GM12878 (cell line): ENCODE data around the gene RPUSD2. TPM values are rescaled to one million over a fixed set of nuclear protein-coding genes. Genes with fewer than 3 reads are reported as not detected.

Source experiments
- ATAC-seq: fragments of 200-7000 bp; cut with Tn5 transposase; 3 replicates; pipeline ENCODE4 v1.9.1; 2020; ENCODE audit warnings: mild to moderate bottlenecking, moderate library complexity
- BruUV-seq: library from RNA; stranded (reverse); fragments of 400-500 nt; replicated peaks from 2 replicates; lab custom pipeline; 2021; lab: Mats Ljungman, UMichigan
- CTCF ChIA-PET: fragments of 300-600 bp; sonication (Branson Sonifier 250); formaldehyde crosslinking; extraction: SDS; loops from one replicate; lab custom pipeline; 2021; ENCODE audit warnings: inconsistent platforms; lab: Yijun Ruan, JAX
- POLR2A ChIA-PET: fragments of 350-600 bp; formaldehyde crosslinking; extraction: SDS; loops from one replicate; lab custom pipeline; 2021; ENCODE audit warnings: inconsistent platforms; lab: Charles Lee
- RAD21 ChIA-PET: fragments of 300-600 bp; sonication (Branson Sonifier 250); formaldehyde crosslinking; loops from one replicate; lab custom pipeline; 2023; ENCODE audit warnings: antibody characterized with exemption; ENCODE audit not compliant: unreplicated experiment; lab: Charles Lee
- SMC1A ChIA-PET: fragments of 300-600 bp; sonication (Branson Sonifier 250); formaldehyde crosslinking; loops from one replicate; lab custom pipeline; 2023; ENCODE audit not compliant: unreplicated experiment, uncharacterized antibody; lab: Charles Lee
- DNase-seq: peaks from one replicate; pipeline ENCODE4 v3.0.0-alpha.2; 2011; ENCODE audit warnings: low read depth, low spot score
- FAIRE-seq: peaks from 3 replicates; lab custom pipeline; 2011; peaks lifted over from hg19 to GRCh38; lab: Jason Lieb, UNC
- H2AFZ ChIP-seq: 2 replicates; pipeline ENCODE4 v1.6.0; 2011; ENCODE audit warnings: low read depth, low read length, control low read depth; ENCODE audit not compliant: control insufficient read depth
- H3K27ac ChIP-seq: 2 replicates; pipeline ENCODE4 v1.5.1; 2011; ENCODE audit warnings: control low read depth; ENCODE audit not compliant: control insufficient read depth, insufficient read depth
- H3K27me3 ChIP-seq, 2 experiments: replicated peaks in 1 of 2; 2 replicates each; pipeline versions ENCODE4 v1.6.0 to v1.6.1; 2011; ENCODE audit warnings: low read length in 1 of 2; ENCODE audit not compliant: control insufficient read depth in 2 of 2, insufficient read depth in 2 of 2
- H3K36me3 ChIP-seq, 2 experiments: 2 replicates each; pipeline ENCODE4 v1.5.1; 2011; ENCODE audit warnings: low read length in 1 of 2; ENCODE audit not compliant: control insufficient read depth in 2 of 2, insufficient read depth in 2 of 2
- H3K4me1 ChIP-seq: 2 replicates; pipeline ENCODE4 v1.6.1; 2011; ENCODE audit warnings: mild to moderate bottlenecking, low read length, moderate library complexity, mixed read lengths; ENCODE audit not compliant: control insufficient read depth, insufficient read depth
- H3K4me2 ChIP-seq: 2 replicates; pipeline ENCODE4 v1.6.0; 2011; ENCODE audit warnings: control low read depth; ENCODE audit not compliant: control insufficient read depth, insufficient read depth
- H3K4me3 ChIP-seq: fragments of 200-600 bp; sonication (generic); 2 replicates; pipeline ENCODE4 v1.5.1; 2016
- H3K79me2 ChIP-seq: 2 replicates; pipeline ENCODE4 v1.6.0; 2011; ENCODE audit warnings: low read length; ENCODE audit not compliant: control insufficient read depth, insufficient read depth
- H3K9ac ChIP-seq: 2 replicates; pipeline ENCODE4 v1.8.0; 2011; ENCODE audit warnings: low read length, control low read depth, mixed read lengths; ENCODE audit not compliant: control insufficient read depth, insufficient read depth
- H3K9me3 ChIP-seq: replicated peaks from 3 replicates; pipeline ENCODE4 v1.5.1; 2011; ENCODE audit warnings: mild to moderate bottlenecking, low read length; ENCODE audit not compliant: control insufficient read depth, insufficient read depth
- H4K20me1 ChIP-seq: 2 replicates; pipeline ENCODE4 v1.6.0; 2011; ENCODE audit not compliant: control insufficient read depth, insufficient read depth
- CHD1 ChIP-seq: IDR thresholded peaks from 2 replicates; pipeline ENCODE4 v1.6.1; 2012; ENCODE audit warnings: low read depth, low read length, improper control_type of control experiment
- CUX1 ChIP-seq: IDR thresholded peaks from 2 replicates; pipeline ENCODE4 v1.6.1; 2012; ENCODE audit warnings: improper control_type of control experiment, low read depth, low read length; ENCODE audit not compliant: insufficient replicate concordance
- IKZF2 ChIP-seq, 2 experiments: fragments of 450-650 bp; IDR thresholded peaks; 2 replicates each; pipeline ENCODE4 v1.6.1; 2017; ENCODE audit warnings: mild to moderate bottlenecking in 2 of 2, moderate library complexity in 2 of 2
- MEF2B ChIP-seq: fragments of 450-650 bp; IDR thresholded peaks from 2 replicates; pipeline ENCODE4 v1.6.1; 2018; ENCODE audit warnings: mild to moderate bottlenecking, moderate library complexity; ENCODE audit not compliant: partially characterized antibody, poor library complexity, severe bottlenecking
- STAT3 ChIP-seq: IDR thresholded peaks from 2 replicates; pipeline ENCODE4 v1.6.1; 2011; ENCODE audit warnings: low read depth, low read length, improper control_type of control experiment
- ZBTB4 ChIP-seq: fragments of 450-650 bp; formaldehyde crosslinking; IDR thresholded peaks from 2 replicates; pipeline ENCODE4 v1.4.0; 2022; ENCODE audit warnings: mild to moderate bottlenecking, moderate library complexity
- ZNF207 ChIP-seq: fragments of 450-650 bp; IDR thresholded peaks from 2 replicates; pipeline ENCODE4 v1.6.1; 2014; ENCODE audit warnings: antibody characterized with exemption, mild to moderate bottlenecking, borderline replicate concordance
- WGBS: methylation state at CpG from one replicate; pipeline ENCODE4 v1.1.6; 2016; ENCODE audit warnings: low lambda C conversion rate; ENCODE audit not compliant: insufficient replicate concordance, insufficient coverage; ENCODE audit errors: missing lambda C conversion rate; 5-methylcytosine and 5-hydroxymethylcytosine counted together
- in situ Hi-C: fragments of 300-500 bp; cut with MboI; formaldehyde crosslinking; loops from 9 replicates; pipeline ENCODE4 v1.14.3; 2018; ENCODE audit warnings: mixed read lengths
- intact Hi-C: fragments of 100-400 bp; cut with micrococcal nuclease; formaldehyde crosslinking; loops from one replicate; pipeline ENCODE4 v1.14.2; 2022; ENCODE audit not compliant: unreplicated experiment
- polyA plus RNA-seq, 11 experiments: library from polyadenylated mRNA; depleted of rRNA in 4 of 11; unstranded in 6 of 11; stranded (reverse) in 5 of 11; fragments of >200 nt; fragmentation: Nextera tagmentation in 4 of 11; fragmentation: Illumina TruSeq in 1 of 11; extraction: Ambion mirVana in 4 of 11; extraction: Trizol in 1 of 11; gene quantifications; 1 replicate in 1 of 11; 2 replicates in 10 of 11; pipeline versions ENCODE4 v1.2.1 to v1.2.3, GENCODE V29; 2011 to 2016; ENCODE audit warnings: inconsistent platforms in 2 of 11, missing spikeins in 2 of 11, low read depth in 1 of 11
- total RNA-seq, 4 experiments: library from RNA; depleted of rRNA in 3 of 4; stranded (reverse); fragments of >200 nt in 3 of 4; fragmentation: Illumina TruSeq in 1 of 4; extraction: Trizol in 1 of 4; gene quantifications; 2 replicates each; pipeline versions ENCODE4 v1.2.1 to v1.2.3, GENCODE V29; 2013 to 2021
- TF ChIP-seq, protein P1 (sequence below): IDR thresholded peaks from 2 replicates; pipeline ENCODE4 v1.6.1; 2011; ENCODE audit warnings: borderline replicate concordance, low read depth, mild to moderate bottlenecking, moderate library complexity, low read length; ENCODE audit not compliant: insufficient read depth, poor library complexity, severe bottlenecking

Gene RPUSD2
- total and polyA plus RNA-seq, 10 of the 15 experiments (the other 5 are each of a cell fraction or from before 2014, with no cell fraction given): 4.0 to 33.3 (median 18.5) TPM

DNA sequence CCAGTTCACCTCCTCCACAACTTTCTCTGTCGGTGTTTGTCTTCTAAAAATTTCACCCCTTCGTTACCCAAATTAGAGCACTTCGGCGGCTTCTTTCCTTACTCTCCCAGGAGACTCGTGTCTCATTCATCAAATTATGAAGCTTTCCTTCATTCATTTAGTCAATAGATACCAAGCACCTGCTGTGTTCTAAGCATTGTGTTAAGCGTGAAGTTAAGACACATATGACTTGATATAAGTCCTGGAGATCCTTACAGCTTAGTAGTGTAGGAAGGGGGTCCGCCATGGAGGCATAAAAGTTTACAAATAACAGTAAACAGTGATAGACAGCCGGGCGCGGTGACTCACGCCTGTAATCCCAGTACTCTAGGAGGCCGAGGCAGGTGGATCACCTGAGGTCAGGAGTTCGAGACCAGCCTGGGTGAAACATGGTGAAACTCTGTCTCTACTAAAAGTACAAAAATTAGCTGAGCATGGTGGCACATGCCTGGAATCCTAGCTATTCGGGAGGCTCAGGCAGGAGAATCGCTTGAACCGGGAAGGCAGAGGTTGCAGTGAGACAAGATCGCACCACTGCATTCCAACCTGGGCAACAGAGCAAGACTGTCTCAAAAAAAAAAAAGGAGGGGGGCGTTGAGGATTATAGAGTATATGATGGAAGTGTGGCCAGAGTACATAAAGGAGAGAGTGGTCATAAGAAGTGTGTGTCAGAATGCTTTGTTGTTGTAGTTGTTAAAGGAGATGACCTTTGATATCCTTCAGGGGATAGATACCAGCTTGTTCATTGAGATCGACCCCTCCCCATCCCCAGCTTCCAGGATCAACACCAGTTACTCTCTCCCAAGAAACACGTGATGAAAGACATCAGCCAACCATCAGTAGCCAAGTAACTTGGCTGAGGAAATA, 3.5 kb upstream of the RPUSD2 start:
- H3K27ac ChIP-seq: peak overlapping the region; percentile 97
- no peaks in the 10 kb centered on the region for H3K27me3 ChIP-seq
- peak overlapping the region; percentile 25 for H3K9ac ChIP-seq
- ChIA-PET RAD21 (interaction anchor here (0.8 to 2.7 kb wide), 18 partner anchors 12 to 327 kb away, joined by 3 to 39 read pairs (median 5); partner anchors contain the start of genes BAHD1, RAD51 and SPINT1), SMC1A (interaction anchor here (0.9 to 4.2 kb wide), 15 partner anchors 9 to 199 kb away, joined by 3 to 60 read pairs (median 4); no protein-coding TSS in a partner anchor), CTCF (interaction anchor here (0.7 to 4.4 kb wide), 12 partner anchors 8 to 128 kb away, joined by 3 to 56 read pairs (median 5); no protein-coding TSS in a partner anchor), POLR2A (interaction anchor here (0.5 to 2.7 kb wide), 24 partner anchors 12 to 403 kb away, joined by 3 to 47 read pairs (median 4); partner anchors contain the start of genes DNAJC17, VPS18 and ZFYVE19)
- FAIRE-seq: no peak
- peak overlapping the region; percentile 89 for H2AFZ ChIP-seq
- peaks cover 0 to 10% of the 10 kb centered on the region in 2 experiments; a peak in 1 of 4 replicates for H3K36me3 ChIP-seq
- peak overlapping the region; percentile 82 for H3K4me3 ChIP-seq
- no peak for DNase-seq
- H4K20me1 ChIP-seq: no peaks in the 10 kb centered on the region
- H3K9me3 ChIP-seq: no peaks in the 10 kb centered on the region; the same call in 2 of the 3 replicates
- in situ Hi-C loops: no loop called here
- WGBS: 28% methylated on average over 17 of the region's 20 CpGs
- peaks cover 49% of the 10 kb centered on the region for H3K79me2 ChIP-seq
- BruUV-seq: no TSS peak
- intact Hi-C loops: loop anchor here (2.0 to 5.0 kb wide), 2 partner anchors 15 to 43 kb away; no protein-coding TSS in a partner anchor
- peaks cover 12% of the 10 kb centered on the region for H3K4me1 ChIP-seq
- ATAC-seq: no peak
- H3K4me2 ChIP-seq: peak overlapping the region; percentile 46
- no peak for TF ChIP-seq CHD1
- TF ChIP-seq MEF2B: peak; percentile 66
- peak; percentile 9 for TF ChIP-seq CUX1
- TF ChIP-seq ZBTB4 (CRISPR knock-in tag): no peak
- peak in 1 of 2 experiments; percentile 64; a peak in 3 of 4 replicates for TF ChIP-seq IKZF2 (IDR thresholded peaks at IDR 0.05)
- TF ChIP-seq ZNF207: no peak
- TF ChIP-seq STAT3: no peak
- TF ChIP-seq, protein P1, sequence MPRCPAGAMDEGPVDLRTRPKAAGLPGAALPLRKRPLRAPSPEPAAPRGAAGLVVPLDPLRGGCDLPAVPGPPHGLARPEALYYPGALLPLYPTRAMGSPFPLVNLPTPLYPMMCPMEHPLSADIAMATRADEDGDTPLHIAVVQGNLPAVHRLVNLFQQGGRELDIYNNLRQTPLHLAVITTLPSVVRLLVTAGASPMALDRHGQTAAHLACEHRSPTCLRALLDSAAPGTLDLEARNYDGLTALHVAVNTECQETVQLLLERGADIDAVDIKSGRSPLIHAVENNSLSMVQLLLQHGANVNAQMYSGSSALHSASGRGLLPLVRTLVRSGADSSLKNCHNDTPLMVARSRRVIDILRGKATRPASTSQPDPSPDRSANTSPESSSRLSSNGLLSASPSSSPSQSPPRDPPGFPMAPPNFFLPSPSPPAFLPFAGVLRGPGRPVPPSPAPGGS: no peak
